GM10847 (cell line): ENCODE measurements around the gene CSKMT.

ENCODE experiments used
- POLR2A ChIP-seq: IDR thresholded peaks from 2 replicates; pipeline ENCODE4 v1.6.1; 2011; ENCODE audit not compliant: insufficient read length; ENCODE audit errors: extremely low read depth

The CSKMT gene

GRCh38 chr11:62706850-62707247 is 41.7 kb downstream of the CSKMT start:
- no peak for TF ChIP-seq POLR2A

GRCh38 chr11:62707277-62707861 is 42.3 kb downstream of the CSKMT start, which contains the start of the genes BSCL2 and GNG3:
BSCL2 (minus strand) TSS chr11:62707424; CDS start chr11:62707195, 229 bp downstream.
GNG3 (plus strand) TSS chr11:62707676; CDS start chr11:62708296, 620 bp downstream.
- no peak for TF ChIP-seq POLR2A

- TF ChIP-seq POLR2A: no peak
Observed at GRCh38 chr11:62708392-62708791, 43.3 kb downstream of the CSKMT start.

GRCh38 chr11:62708793-62709192 is 43.7 kb downstream of the CSKMT start:
- no peak for TF ChIP-seq POLR2A

GRCh38 chr11:62709247-62710000 is 44.3 kb downstream of the CSKMT start:
- peak; percentile 79 for TF ChIP-seq POLR2A

- no peak for TF ChIP-seq POLR2A
Observed at GRCh38 chr11:62710001-62710345, 44.9 kb downstream of the CSKMT start.

- no peak for TF ChIP-seq POLR2A
Observed at GRCh38 chr11:62712276-62712812, 47.2 kb downstream of the CSKMT start.

- TF ChIP-seq POLR2A: no peak
Observed at GRCh38 chr11:62712861-62713260, 47.7 kb downstream of the CSKMT start.

- no peak for TF ChIP-seq POLR2A
Observed at GRCh38 chr11:62713343-62713742, 48.2 kb downstream of the CSKMT start.

GRCh38 chr11:62715150-62716130 is 50.3 kb downstream of the CSKMT start:
- TF ChIP-seq POLR2A: no peak

- no peak for TF ChIP-seq POLR2A
Observed at GRCh38 chr11:62716206-62716605, 51.1 kb downstream of the CSKMT start.

- no peak for TF ChIP-seq POLR2A
Observed at GRCh38 chr11:62716816-62717215, 51.7 kb downstream of the CSKMT start.
